Loucy (cell line): ENCODE results near the gene FBXO42.

Experiments
- H2AFZ ChIP-seq: fragments of 200-600 bp; sonication (generic); 2 replicates; pipeline ENCODE4 v1.6.0; 2016; ENCODE audit warnings: antibody characterized with exemption, mild to moderate bottlenecking, low read length, moderate library complexity
- H3F3A ChIP-seq: fragments of 200-600 bp; 2 replicates; pipeline ENCODE4 v1.6.0; 2016; ENCODE audit warnings: antibody characterized with exemption, low read depth, mild to moderate bottlenecking
- H3K27me3 ChIP-seq: fragments of 200-600 bp; sonication (generic); 2 replicates; pipeline ENCODE4 v1.6.1; 2014; ENCODE audit warnings: low read length, mild to moderate bottlenecking; ENCODE audit not compliant: insufficient read depth, poor library complexity, severe bottlenecking
- H3K36me3 ChIP-seq: fragments of 200-600 bp; sonication (generic); 2 replicates; pipeline ENCODE4 v1.6.1; 2016; ENCODE audit warnings: low read length; ENCODE audit not compliant: insufficient read depth
- H3K4me1 ChIP-seq: fragments of 200-600 bp; sonication (generic); 2 replicates; pipeline ENCODE4 v1.5.1; 2014; ENCODE audit warnings: low read length, mild to moderate bottlenecking; ENCODE audit not compliant: insufficient read depth, poor library complexity, severe bottlenecking
- H3K4me2 ChIP-seq: fragments of 200-600 bp; sonication (generic); 2 replicates; pipeline ENCODE4 v1.6.0; 2014; ENCODE audit warnings: antibody characterized with exemption, low read length, low read depth, mild to moderate bottlenecking; ENCODE audit not compliant: poor library complexity, severe bottlenecking
- H3K4me3 ChIP-seq: fragments of 200-600 bp; sonication (generic); 2 replicates; pipeline ENCODE4 v1.5.1; 2014; ENCODE audit warnings: low read length, mild to moderate bottlenecking, mixed read lengths; ENCODE audit not compliant: poor library complexity, severe bottlenecking
- H3K79me2 ChIP-seq: fragments of 200-600 bp; sonication (generic); 2 replicates; pipeline ENCODE4 v1.6.1; 2014; ENCODE audit warnings: low read length; ENCODE audit not compliant: insufficient read depth
- H3K9ac ChIP-seq: fragments of 200-600 bp; sonication (generic); 2 replicates; pipeline ENCODE4 v1.6.0; 2014; ENCODE audit warnings: mild to moderate bottlenecking, low read depth, low read length, moderate library complexity; ENCODE audit not compliant: poor library complexity, severe bottlenecking
- H3K9me2 ChIP-seq: fragments of 200-600 bp; sonication (generic); replicated peaks from 2 replicates; pipeline ENCODE4 v1.6.1; 2016; ENCODE audit warnings: low read depth, low read length, mixed read lengths
- H3K9me3 ChIP-seq: fragments of 200-600 bp; sonication (generic); 2 replicates; pipeline ENCODE4 v1.6.1; 2014; ENCODE audit warnings: mild to moderate bottlenecking, antibody characterized with exemption, low read length, low read depth; ENCODE audit not compliant: insufficient read depth
- H4K20me1 ChIP-seq: fragments of 200-600 bp; sonication (generic); 2 replicates; pipeline ENCODE4 v1.6.0; 2014; ENCODE audit warnings: antibody characterized with exemption, low read length, mild to moderate bottlenecking; ENCODE audit not compliant: insufficient read depth, poor library complexity, severe bottlenecking
- CTCF ChIP-seq: fragments of 200-600 bp; sonication (generic); conservative IDR thresholded peaks from 2 replicates; pipeline ENCODE4 v1.5.1; 2014; ENCODE audit warnings: mild to moderate bottlenecking, antibody characterized with exemption, low read length
- EZH2phosphoT487 ChIP-seq: fragments of 200-600 bp; IDR thresholded peaks from 2 replicates; pipeline ENCODE4 v1.6.1; 2018; ENCODE audit warnings: antibody characterized with exemption, mild to moderate bottlenecking, moderate library complexity, borderline replicate concordance

FBXO42 gene

GRCh38 chr1:16235347-16235746 is 116.9 kb downstream of the FBXO42 start:
- H3K9ac ChIP-seq = no peak overlapping the region
- H3K4me1 ChIP-seq = peaks cover 9% of the 10 kb centered on the region
- H3K9me2 ChIP-seq = no peaks in the 10 kb centered on the region
- H3K79me2 ChIP-seq = no peaks in the 10 kb centered on the region
- H2AFZ ChIP-seq = no peak overlapping the region
- H3K4me2 ChIP-seq = no peak overlapping the region
- no peaks in the 10 kb centered on the region for H3K36me3 ChIP-seq
- no peaks in the 10 kb centered on the region for H4K20me1 ChIP-seq
- H3K4me3 ChIP-seq = no peak overlapping the region
- H3F3A ChIP-seq = no peaks in the 10 kb centered on the region; the same call in 1 of the 2 replicates
- H3K9me3 ChIP-seq = no peaks in the 10 kb centered on the region
- TF ChIP-seq CTCF (no peak), EZH2phosphoT487 (no peak)
- H3K27me3 ChIP-seq = no peaks in the 10 kb centered on the region

- Histone ChIP-seq H3K4me1 (peaks cover 9% of the 10 kb centered on the region), H3F3A (no peaks in the 10 kb centered on the region; the same call in 1 of the 2 replicates), H2AFZ (no peak overlapping the region)
Observed at GRCh38 chr1:16233431-16233830, 118.8 kb downstream of the FBXO42 start.

GRCh38 chr1:16232316-16232710 is 120.0 kb downstream of the FBXO42 start:
- Histone ChIP-seq H3F3A (no peaks in the 10 kb centered on the region; the same call in 1 of the 2 replicates), H2AFZ (no peak overlapping the region), H3K9me2 (no peaks in the 10 kb centered on the region), H3K4me1 (peaks cover 2% of the 10 kb centered on the region), H3K9ac (no peak overlapping the region), H3K9me3 (no peaks in the 10 kb centered on the region), H3K4me2 (no peak overlapping the region), H3K4me3 (no peak overlapping the region), H3K79me2 (no peaks in the 10 kb centered on the region), H3K36me3 (no peaks in the 10 kb centered on the region), H4K20me1 (no peaks in the 10 kb centered on the region), H3K27me3 (no peaks in the 10 kb centered on the region)
- no peak for TF ChIP-seq EZH2phosphoT487
- no peak for TF ChIP-seq CTCF

More at GRCh38 chr1:16233431-16233830, 118.8 kb downstream of the FBXO42 start:
- Histone ChIP-seq H3K27me3 (no peaks in the 10 kb centered on the region), H3K4me2 (no peak overlapping the region), H3K9me2 (no peaks in the 10 kb centered on the region), H3K9me3 (no peaks in the 10 kb centered on the region), H3K9ac (no peak overlapping the region), H3K4me3 (no peak overlapping the region), H3K79me2 (no peaks in the 10 kb centered on the region), H4K20me1 (no peaks in the 10 kb centered on the region), H3K36me3 (no peaks in the 10 kb centered on the region)
- TF ChIP-seq EZH2phosphoT487 = no peak
- no peak for TF ChIP-seq CTCF
